ENCODE results near the gene TMEM150C. TPM values are rescaled to one million over a fixed set of nuclear protein-coding genes. Genes with fewer than 3 reads are reported as not detected.

TMEM150C gene
- total RNA-seq, 4 donors from 2014 or later = 0.88 to 1.3 (median 1.1) TPM; not detected in 1

DNA sequence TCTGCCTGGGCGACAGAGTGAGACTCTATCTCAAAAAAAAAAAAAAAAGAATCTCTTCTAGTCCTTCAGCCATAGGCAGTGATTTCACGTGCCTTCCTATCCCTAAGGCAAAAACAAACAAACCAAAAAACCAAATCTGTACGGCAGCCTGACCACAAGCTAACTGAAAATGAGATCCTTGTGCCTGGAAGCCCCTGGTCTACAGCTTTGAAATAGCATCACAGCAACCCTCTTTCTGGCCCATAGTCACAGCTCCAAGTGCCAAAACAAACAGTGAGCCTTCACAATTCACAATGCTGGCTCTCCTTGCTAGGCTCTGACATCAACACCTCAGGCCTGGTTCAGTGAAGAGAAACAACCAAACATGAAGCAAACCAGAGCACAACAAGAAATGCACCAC, 46.1 kb downstream of the TMEM150C start:
- Histone ChIP-seq H3K9me3 (no peaks in the 10 kb centered on the region), H3K27ac (peak overlapping the region in 1 of 4 donors; percentile 1), H3K4me1 (no peaks in the 10 kb centered on the region), H3K27me3 (no peaks in the 10 kb centered on the region), H3K4me3 (no peak overlapping the region), H3K36me3 (no peaks in the 10 kb centered on the region)
- TF ChIP-seq, protein P1, sequence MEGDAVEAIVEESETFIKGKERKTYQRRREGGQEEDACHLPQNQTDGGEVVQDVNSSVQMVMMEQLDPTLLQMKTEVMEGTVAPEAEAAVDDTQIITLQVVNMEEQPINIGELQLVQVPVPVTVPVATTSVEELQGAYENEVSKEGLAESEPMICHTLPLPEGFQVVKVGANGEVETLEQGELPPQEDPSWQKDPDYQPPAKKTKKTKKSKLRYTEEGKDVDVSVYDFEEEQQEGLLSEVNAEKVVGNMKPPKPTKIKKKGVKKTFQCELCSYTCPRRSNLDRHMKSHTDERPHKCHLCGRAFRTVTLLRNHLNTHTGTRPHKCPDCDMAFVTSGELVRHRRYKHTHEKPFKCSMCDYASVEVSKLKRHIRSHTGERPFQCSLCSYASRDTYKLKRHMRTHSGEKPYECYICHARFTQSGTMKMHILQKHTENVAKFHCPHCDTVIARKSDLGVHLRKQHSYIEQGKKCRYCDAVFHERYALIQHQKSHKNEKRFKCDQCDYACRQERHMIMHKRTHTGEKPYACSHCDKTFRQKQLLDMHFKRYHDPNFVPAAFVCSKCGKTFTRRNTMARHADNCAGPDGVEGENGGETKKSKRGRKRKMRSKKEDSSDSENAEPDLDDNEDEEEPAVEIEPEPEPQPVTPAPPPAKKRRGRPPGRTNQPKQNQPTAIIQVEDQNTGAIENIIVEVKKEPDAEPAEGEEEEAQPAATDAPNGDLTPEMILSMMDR (IDR thresholded peaks at IDR 0.05) = no peak
- no peak for TF ChIP-seq POLR2A (IDR thresholded peaks at IDR 0.05)
- DNase-seq = no peak

DNA sequence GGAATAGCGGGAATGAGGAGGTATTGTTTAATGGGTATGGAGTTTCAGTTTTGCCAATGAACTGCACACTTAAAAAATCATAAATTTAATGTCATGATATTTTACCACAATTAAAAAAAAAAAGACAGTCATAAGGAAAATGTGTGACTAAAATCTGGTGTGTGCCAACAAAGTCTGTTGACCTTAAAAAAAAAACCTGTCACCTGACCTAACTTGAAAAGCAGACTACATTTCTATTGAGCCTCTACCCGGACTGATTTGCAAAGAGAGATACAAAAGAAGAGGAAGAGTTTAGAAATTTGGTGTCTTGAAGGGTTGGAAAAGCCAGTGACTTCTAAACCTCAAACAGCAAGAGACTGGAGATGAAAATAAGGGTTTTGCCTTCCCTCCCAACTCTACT, 48.4 kb downstream of the TMEM150C start:
- Histone ChIP-seq H3K4me3 (no peak overlapping the region), H3K27me3 (no peaks in the 10 kb centered on the region), H3K27ac (no peak overlapping the region), H3K36me3 (no peaks in the 10 kb centered on the region), H3K9me3 (no peaks in the 10 kb centered on the region), H3K4me1 (no peaks in the 10 kb centered on the region)
- DNase-seq = no peak
- TF ChIP-seq, protein P1 (IDR thresholded peaks at IDR 0.05) = no peak
- no peak for TF ChIP-seq POLR2A (IDR thresholded peaks at IDR 0.05)

DNA sequence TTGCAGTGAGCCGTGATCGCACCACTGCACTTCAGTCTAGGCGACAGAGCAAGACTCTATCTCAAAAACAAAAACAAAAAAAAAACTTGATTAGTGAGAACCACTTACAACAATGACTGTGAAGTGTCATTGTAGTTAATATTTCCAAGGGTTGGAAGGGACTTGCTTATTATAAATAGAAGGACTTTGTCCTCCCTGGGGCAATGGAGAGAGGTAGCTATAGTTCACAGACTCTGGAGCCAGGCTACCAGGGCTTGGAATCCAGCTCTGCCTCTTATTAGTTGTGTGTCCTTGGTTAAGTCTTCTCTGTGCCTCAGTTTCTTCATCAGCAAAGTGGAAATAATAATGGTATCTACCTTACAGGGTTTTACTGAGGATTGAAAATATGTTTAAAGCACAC, 51.6 kb downstream of the TMEM150C start:
- H3K4me1 ChIP-seq = no peaks in the 10 kb centered on the region
- no peaks in the 10 kb centered on the region for H3K27me3 ChIP-seq
- H3K9me3 ChIP-seq = no peaks in the 10 kb centered on the region
- DNase-seq = no peak
- H3K4me3 ChIP-seq = no peak overlapping the region
- H3K27ac ChIP-seq = no peak overlapping the region
- TF ChIP-seq, protein P1 (IDR thresholded peaks at IDR 0.05) = no peak
- no peak for TF ChIP-seq POLR2A (IDR thresholded peaks at IDR 0.05)
- no peaks in the 10 kb centered on the region for H3K36me3 ChIP-seq

DNA sequence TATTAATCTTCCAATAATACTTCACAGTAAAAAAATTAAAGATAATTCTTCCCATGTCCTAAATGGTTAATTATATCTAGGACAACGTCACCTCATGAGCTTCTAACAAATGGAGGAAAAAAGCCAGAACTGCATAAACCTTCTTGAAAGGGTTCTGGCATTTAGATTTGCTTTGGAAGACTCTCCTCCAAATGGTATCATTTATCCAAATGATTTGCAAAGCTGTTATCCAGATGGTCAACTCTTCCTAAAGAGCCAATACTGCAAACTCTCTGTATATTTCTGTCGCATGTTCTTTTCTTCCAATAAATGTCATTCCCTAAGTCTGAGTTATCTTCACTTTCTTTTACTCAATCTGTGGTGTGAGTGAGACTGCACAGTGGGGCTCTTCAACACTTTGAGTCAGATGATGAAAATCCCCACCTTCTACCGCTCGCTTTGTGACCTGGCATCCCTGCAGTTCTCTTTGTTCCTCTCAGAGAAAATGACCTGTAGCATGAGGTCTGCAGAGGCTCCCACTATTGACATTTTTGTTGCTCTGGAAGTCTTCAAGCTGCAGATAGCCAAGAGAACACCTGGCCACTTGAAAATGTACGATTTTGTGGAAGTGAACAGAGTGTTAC, 52.9 kb downstream of the TMEM150C start:
- no peak for TF ChIP-seq POLR2A (IDR thresholded peaks at IDR 0.05)
- Histone ChIP-seq H3K4me3 (no peak overlapping the region), H3K36me3 (no peaks in the 10 kb centered on the region)

DNA sequence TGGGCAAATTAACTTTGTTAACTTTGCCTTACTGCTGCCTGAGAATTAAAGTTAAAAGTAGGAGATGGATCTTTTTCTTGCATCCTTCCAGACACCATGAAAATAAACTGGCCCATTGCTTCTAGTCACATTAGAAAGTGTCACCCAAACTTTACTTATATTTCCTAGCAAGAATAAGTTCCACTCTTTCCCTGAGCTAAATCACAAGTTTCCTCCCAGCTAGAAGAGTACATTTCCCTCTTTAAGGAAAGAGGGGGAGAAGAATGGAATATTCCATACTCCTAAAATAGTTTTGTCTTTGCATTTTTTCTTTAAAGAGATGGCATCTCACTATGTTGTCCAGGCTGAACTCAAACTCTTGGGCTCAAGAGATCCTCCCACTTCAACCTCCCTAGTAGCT, 53.8 kb downstream of the TMEM150C start:
- TF ChIP-seq, protein P1 (IDR thresholded peaks at IDR 0.05) = no peak
- TF ChIP-seq POLR2A (IDR thresholded peaks at IDR 0.05) = no peak
- H3K4me3 ChIP-seq = no peak overlapping the region
- no peaks in the 10 kb centered on the region for H3K9me3 ChIP-seq
- no peak overlapping the region for H3K27ac ChIP-seq
- no peak for DNase-seq
- no peaks in the 10 kb centered on the region for H3K27me3 ChIP-seq
- no peaks in the 10 kb centered on the region for H3K4me1 ChIP-seq
- H3K36me3 ChIP-seq = no peaks in the 10 kb centered on the region

More for the DNA sequence above, 52.9 kb downstream of the TMEM150C start:
- Histone ChIP-seq H3K9me3 (no peaks in the 10 kb centered on the region), H3K27ac (no peak overlapping the region), H3K4me1 (no peaks in the 10 kb centered on the region), H3K27me3 (no peaks in the 10 kb centered on the region)
- no peak for DNase-seq

DNA sequence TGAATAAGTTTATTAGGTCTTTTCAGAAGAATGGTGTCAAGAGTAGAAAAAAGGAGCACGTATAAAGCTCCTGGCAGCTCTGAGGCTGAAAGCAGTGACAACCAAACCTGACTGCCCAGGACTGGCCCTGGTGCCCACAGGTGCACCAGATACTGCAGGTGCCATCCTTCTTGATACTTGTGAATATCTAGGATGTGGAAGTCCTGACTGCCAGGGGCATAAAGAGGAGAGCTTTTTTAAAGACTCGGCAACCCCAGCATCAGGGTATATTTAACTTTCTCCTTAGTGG, 60.7 kb downstream of the TMEM150C start:
- Histone ChIP-seq H3K27ac (no peak overlapping the region), H3K4me1 (no peaks in the 10 kb centered on the region), H3K27me3 (no peaks in the 10 kb centered on the region), H3K9me3 (no peaks in the 10 kb centered on the region), H3K4me3 (no peak overlapping the region), H3K36me3 (no peaks in the 10 kb centered on the region)
- no peak for TF ChIP-seq POLR2A (IDR thresholded peaks at IDR 0.05)
- TF ChIP-seq, protein P1 (IDR thresholded peaks at IDR 0.05) = no peak
- no peak for DNase-seq

All from Peyer's patch (tissue), 4 donors.